Tibial nerve (tissue), 4 donors: ENCODE results near the gene TXN. TPM values are rescaled to one million over a fixed set of nuclear protein-coding genes. Genes with fewer than 3 reads are reported as not detected.

Experiments used
- DNase-seq, 2 donors: peaks; one replicate each; pipeline ENCODE4 v3.0.0-alpha.2; 2019; ENCODE audit warnings: low spot score in 2 of 2
- H3K27ac ChIP-seq, 4 donors: fragments of 200-600 bp; sonication (generic) in 3 of 4; one replicate each; pipeline ENCODE4 v1.5.1; 2017 to 2019; ENCODE audit warnings: mild to moderate bottlenecking in 1 of 4
- H3K27me3 ChIP-seq, 2 donors: fragments of 200-600 bp; sonication (generic) in 1 of 2; one replicate each; pipeline versions ENCODE4 v1.5.1 to v1.6.0; 2017 to 2019
- H3K36me3 ChIP-seq, 3 donors: fragments of 200-600 bp; sonication (generic); one replicate each; pipeline ENCODE4 v1.5.1; 2018 to 2019
- H3K4me1 ChIP-seq, 4 donors: fragments of 200-600 bp; sonication (generic) in 3 of 4; one replicate each; pipeline ENCODE4 v1.5.1; 2017 to 2019
- H3K4me3 ChIP-seq, 4 donors: fragments of 200-600 bp; sonication (generic) in 3 of 4; one replicate each; pipeline ENCODE4 v1.5.1; 2017 to 2019; ENCODE audit warnings: mild to moderate bottlenecking in 1 of 4, moderate library complexity in 1 of 4
- H3K9me3 ChIP-seq, 4 donors: fragments of 200-600 bp; sonication (generic) in 3 of 4; one replicate each; pipeline ENCODE4 v1.5.1; 2017 to 2019
- EP300 ChIP-seq, 2 donors: sonication (generic); formaldehyde crosslinking; IDR thresholded peaks; one replicate each; pipeline ENCODE4 v1.6.1; 2017; ENCODE audit warnings: antibody characterized with exemption in 2 of 2, mild to moderate bottlenecking in 1 of 2
- POLR2A ChIP-seq, 2 donors: fragments of 450-650 bp; IDR thresholded peaks; one replicate each; pipeline ENCODE4 v1.6.1; 2017; ENCODE audit warnings: antibody characterized with exemption in 2 of 2, mild to moderate bottlenecking in 2 of 2, moderate library complexity in 2 of 2
- WGBS, 2 donors: methylation state at CpG; one replicate each; pipeline ENCODE4 v1.1.5; 2018; 5-methylcytosine and 5-hydroxymethylcytosine counted together
- total RNA-seq, 4 donors: library from RNA; depleted of rRNA; stranded (reverse); fragments of >200 nt; gene quantifications; one replicate each; pipeline ENCODE4 v1.1.0, GENCODE V29; 2016
- TF ChIP-seq, protein P1 (sequence below), 5 experiments: fragments of 200-600 bp in 3 of 5; fragments of 450-650 bp in 2 of 5; sonication (generic) in 3 of 5; IDR thresholded peaks; one replicate each; pipeline ENCODE4 v1.5.1; 2016 to 2019; ENCODE audit warnings: antibody characterized with exemption in 5 of 5, mild to moderate bottlenecking in 3 of 5, moderate library complexity in 2 of 5

TXN gene
- total RNA-seq, 4 donors from 2014 or later: 65.3 to 164 (median 151) TPM

DNA sequence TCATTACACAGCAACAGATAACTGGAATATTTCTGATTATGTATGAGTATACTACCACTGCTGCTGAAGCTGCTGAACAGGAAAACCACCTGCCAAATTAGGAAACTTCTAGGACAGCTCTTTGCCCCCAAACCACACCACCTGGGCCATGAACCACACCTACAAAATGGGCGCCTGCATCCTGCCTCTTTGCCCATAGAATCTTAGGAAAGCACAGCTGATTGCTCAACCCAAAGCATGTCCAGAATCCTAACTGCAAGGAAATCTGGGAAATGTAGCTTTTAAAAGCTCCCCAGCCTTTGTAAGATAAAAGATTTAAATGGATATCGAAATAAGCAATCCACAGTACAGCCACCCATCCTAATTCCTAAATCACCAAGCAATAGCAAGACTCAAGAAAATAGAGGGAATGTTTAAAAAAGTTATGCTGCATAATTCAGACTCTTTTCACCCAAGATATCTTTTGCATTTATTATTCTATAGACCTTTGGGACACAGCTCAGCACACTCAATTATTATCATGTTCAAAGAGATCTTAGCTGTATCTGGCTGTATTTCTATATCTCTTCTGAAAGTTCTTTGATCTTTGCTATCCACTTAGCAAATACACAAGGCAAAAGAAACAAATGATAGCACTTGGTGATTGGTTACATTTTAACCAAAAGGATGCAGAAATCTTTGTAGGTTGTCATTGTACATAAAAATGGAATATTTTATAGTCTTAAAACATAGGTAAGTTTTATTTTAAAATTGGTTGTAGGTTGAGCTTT is 41.5 kb downstream of the TXN start:
- TF ChIP-seq POLR2A (IDR thresholded peaks at IDR 0.05) (no peak), EP300 (IDR thresholded peaks at IDR 0.05) (no peak)
- TF ChIP-seq, protein P1, sequence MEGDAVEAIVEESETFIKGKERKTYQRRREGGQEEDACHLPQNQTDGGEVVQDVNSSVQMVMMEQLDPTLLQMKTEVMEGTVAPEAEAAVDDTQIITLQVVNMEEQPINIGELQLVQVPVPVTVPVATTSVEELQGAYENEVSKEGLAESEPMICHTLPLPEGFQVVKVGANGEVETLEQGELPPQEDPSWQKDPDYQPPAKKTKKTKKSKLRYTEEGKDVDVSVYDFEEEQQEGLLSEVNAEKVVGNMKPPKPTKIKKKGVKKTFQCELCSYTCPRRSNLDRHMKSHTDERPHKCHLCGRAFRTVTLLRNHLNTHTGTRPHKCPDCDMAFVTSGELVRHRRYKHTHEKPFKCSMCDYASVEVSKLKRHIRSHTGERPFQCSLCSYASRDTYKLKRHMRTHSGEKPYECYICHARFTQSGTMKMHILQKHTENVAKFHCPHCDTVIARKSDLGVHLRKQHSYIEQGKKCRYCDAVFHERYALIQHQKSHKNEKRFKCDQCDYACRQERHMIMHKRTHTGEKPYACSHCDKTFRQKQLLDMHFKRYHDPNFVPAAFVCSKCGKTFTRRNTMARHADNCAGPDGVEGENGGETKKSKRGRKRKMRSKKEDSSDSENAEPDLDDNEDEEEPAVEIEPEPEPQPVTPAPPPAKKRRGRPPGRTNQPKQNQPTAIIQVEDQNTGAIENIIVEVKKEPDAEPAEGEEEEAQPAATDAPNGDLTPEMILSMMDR (IDR thresholded peaks at IDR 0.05): no peak
- peaks cover 0 to 3% (median 0%) of the 10 kb centered on the region in 4 donors for H3K4me1 ChIP-seq
- WGBS, 2 donors: 81% methylated on average over 2 of the region's 2 CpGs
- no peak overlapping the region for H3K27ac ChIP-seq
- no peaks in the 10 kb centered on the region for H3K27me3 ChIP-seq
- DNase-seq: no peak
- H3K4me3 ChIP-seq: no peak overlapping the region
- no peaks in the 10 kb centered on the region for H3K9me3 ChIP-seq
- H3K36me3 ChIP-seq: no peaks in the 10 kb centered on the region

DNA sequence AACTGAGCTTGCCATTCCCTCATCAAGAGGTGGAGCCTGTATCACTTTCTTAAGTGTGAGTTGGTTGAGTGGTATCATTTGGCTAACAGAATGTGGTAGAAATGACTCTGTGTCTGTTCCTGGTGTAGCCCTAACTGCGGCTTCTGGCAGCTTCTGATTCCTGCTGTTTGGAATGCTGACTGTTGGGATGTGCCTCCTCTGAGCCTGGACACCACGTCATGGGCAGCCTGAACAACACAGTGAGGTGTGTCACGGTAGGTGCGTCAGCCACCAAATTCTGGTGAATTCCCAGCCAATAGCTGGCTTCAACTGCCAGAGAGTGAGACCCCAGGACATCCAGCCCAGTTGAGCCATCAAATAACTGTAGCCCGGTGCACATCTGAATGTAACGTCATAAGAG is 42.2 kb downstream of the TXN start:
- Histone ChIP-seq H3K9me3 (no peaks in the 10 kb centered on the region), H3K36me3 (no peaks in the 10 kb centered on the region), H3K4me3 (no peak overlapping the region), H3K27me3 (no peaks in the 10 kb centered on the region), H3K4me1 (peaks cover 0 to 3% (median 0%) of the 10 kb centered on the region in 4 donors), H3K27ac (no peak overlapping the region)
- WGBS, 2 donors: 87 to 94% methylated on average over 5 to 6 of the region's 6 CpGs
- DNase-seq: no peak
- TF ChIP-seq EP300 (IDR thresholded peaks at IDR 0.05) (no peak), POLR2A (IDR thresholded peaks at IDR 0.05) (no peak)
- TF ChIP-seq, protein P1 (IDR thresholded peaks at IDR 0.05): no peak

DNA sequence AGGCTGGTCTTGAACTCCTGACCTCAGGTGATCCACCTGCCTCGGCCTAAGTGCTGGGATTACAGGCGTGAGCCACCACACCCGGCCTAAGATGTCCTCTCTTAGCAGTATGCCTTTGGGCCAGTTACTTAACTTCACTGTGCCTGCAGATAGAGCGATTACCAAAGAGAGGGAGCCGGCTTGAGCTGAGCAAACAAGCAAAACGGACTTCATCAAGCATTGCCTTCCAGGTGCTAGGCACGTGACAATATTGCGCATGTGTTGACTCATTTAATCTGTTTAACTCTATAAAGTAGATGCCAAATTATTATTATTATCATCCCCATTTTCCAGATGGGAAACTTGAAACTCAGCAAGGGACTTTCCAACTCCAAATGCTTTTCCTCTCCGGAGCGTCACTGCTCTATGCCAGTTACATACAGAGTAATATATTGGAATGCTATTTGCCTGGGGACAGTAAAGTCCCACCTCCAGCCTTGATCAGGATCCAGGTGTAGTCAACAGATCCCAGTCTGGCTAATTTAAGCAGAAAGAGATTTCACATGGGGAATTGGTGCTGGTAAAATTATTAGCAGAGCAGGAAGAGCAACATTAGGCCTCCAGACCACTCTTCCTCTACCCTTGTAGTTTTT is 42.8 kb downstream of the TXN start:
- DNase-seq: no peak
- no peaks in the 10 kb centered on the region for H3K27me3 ChIP-seq
- no peak for TF ChIP-seq POLR2A (IDR thresholded peaks at IDR 0.05)
- no peak for TF ChIP-seq EP300 (IDR thresholded peaks at IDR 0.05)
- TF ChIP-seq, protein P1 (IDR thresholded peaks at IDR 0.05): no peak
- no peaks in the 10 kb centered on the region for H3K9me3 ChIP-seq
- H3K4me3 ChIP-seq: no peak overlapping the region
- H3K27ac ChIP-seq: no peak overlapping the region
- no peaks in the 10 kb centered on the region for H3K36me3 ChIP-seq
- WGBS, 2 donors: 90 to 93% methylated on average over 10 of the region's 10 CpGs
- H3K4me1 ChIP-seq: peaks cover 0 to 3% (median 0%) of the 10 kb centered on the region in 4 donors

DNA sequence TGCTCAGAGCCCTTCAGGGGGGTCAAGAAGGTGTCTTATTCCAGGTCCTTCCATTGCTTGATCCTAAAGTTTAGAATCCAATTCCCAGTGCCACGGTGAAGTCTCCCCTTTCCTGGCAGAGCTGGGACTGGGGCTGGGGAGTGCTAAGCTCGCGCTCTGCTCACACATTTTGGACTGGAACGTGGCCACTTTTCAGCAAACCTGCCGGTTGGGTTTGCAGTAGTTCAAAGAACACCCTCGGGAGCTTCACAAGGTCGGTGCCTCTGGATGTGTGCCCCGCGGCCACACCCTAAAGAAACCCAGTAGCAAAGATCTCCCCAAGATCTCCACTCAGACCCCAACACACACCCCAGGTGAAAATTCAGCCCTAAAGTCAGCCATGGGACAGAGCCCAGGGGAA is 48.3 kb downstream of the TXN start, which contains the start of gene C9orf152:
C9orf152 (minus strand) TSS at position 129 of the 400 bp plus-strand sequence. CDS start 580 bp downstream, outside the sequence.
- no peak within 1 kb of the TSS for H3K4me3 ChIP-seq
- WGBS, 2 donors: 67 to 71% methylated on average over 9 of the region's 9 CpGs

More for the DNA sequence above, 48.3 kb downstream of the TXN start, which contains the start of gene C9orf152:
- Histone ChIP-seq H3K4me1 (no peaks in the 10 kb centered on the region), H3K36me3 (no peaks in the 10 kb centered on the region), H3K9me3 (no peaks in the 10 kb centered on the region), H3K27ac (peak within 1 kb of the TSS in 1 of 4 donors; percentile 67), H3K27me3 (peaks cover 0 to 4% of the 10 kb centered on the region in 2 donors)
- DNase-seq: no peak
- TF ChIP-seq, protein P1 (IDR thresholded peaks at IDR 0.05): no peak
- TF ChIP-seq EP300 (IDR thresholded peaks at IDR 0.05): no peak
- TF ChIP-seq POLR2A (IDR thresholded peaks at IDR 0.05): no peak
